Hair follicular keratinocyte (primary cell): ENCODE results near the gene C21orf91. TPM values are rescaled to one million over a fixed set of nuclear protein-coding genes. Genes with fewer than 3 reads are reported as not detected.

ENCODE experiments used
- total RNA-seq: library from RNA; depleted of rRNA; stranded (reverse); fragments of >200 nt; gene quantifications from 2 replicates; pipeline ENCODE4 v1.2.3, GENCODE V29; 2015

C21orf91 gene
- 5.8 and 7.9 TPM in 2 replicates for total RNA-seq

DNA sequence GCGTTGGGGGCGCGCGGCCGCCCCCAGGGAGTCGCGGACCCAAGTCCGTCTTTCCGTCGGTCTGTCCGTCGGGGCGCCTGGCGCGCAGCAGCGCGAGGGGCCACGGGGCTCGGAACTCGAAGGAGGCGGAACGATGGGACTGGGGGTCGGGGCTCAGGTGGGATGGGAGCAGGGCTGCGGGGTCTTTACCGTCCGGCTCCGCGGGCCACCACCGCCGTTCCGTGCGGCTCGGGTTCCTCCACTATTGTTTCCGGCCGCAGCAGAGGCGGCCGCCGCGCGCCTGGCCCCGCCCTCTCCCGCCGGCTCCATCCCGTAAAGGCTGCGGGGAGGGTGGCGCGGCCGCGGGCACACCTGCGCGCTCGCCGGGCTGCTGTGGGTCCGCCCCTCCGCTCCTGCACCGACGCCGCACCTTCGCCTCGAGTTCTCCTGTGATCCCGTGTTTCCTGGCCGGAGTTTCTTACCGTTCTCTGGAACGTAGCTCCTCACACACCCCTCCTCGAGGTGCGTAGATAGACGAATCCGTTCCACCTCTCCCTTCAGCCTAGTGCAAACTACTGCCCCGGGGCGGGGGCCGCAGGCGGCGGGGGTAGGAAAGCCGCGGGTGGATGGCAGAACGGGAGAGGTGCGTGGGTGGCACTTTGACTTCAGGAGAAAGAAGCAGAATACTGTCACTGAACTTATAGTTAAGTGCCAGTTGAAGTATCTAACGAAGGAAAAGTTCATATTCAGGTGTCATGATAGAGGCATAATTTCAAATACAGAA lies at the start of gene C21orf91:
Gene C21orf91 (minus strand): TSS at position 243 of the 763 bp plus-strand sequence. CDS start 1,038 bp downstream, outside the sequence.

Other genes starting within 250 kb of the C21orf91 start
- gene BTG3, start 206.5 kb downstream of the C21orf91 start, total RNA-seq: 68.0 and 73.5 TPM in 2 replicates